ENCODE results near the gene HCRT.

The HCRT gene

GRCh38 chr17:42135664-42136653 lies 49.3 kb downstream of the HCRT start:
- Histone ChIP-seq H2AFZ (ENCODE audit: insufficient read depth, low read length, poor library complexity) (no peak overlapping the region), H3K14ac (ENCODE audit: low read length) (peak overlapping the region; percentile 3), H2BK120ac (ENCODE audit: insufficient read depth, low read length, poor library complexity) (no peak overlapping the region), H4K8ac (ENCODE audit: low read depth, low read length) (no peak overlapping the region), H3K23ac (ENCODE audit: low read length) (no peak overlapping the region), H2BK5ac (ENCODE audit: low read depth, low read length, poor library complexity) (no peak overlapping the region), H3K79me1 (ENCODE audit: low read length) (no peaks in the 10 kb centered on the region), H3K18ac (ENCODE audit: low read length) (no peak overlapping the region), H3K9me3 (ENCODE audit: insufficient read depth, low read depth, low read length) (no peaks in the 10 kb centered on the region), H3K4me1 (ENCODE audit: control insufficient read depth in 1 of 2, insufficient read depth in 2 of 2, low read length in 2 of 2) (peaks cover 8 to 10% of the 10 kb centered on the region in 2 experiments), H2BK12ac (ENCODE audit: low read length) (no peak overlapping the region), H3K4me2 (ENCODE audit: low read length) (no peak overlapping the region), H4K91ac (ENCODE audit: low read depth, low read length) (no peak overlapping the region), H3K4ac (ENCODE audit: low read depth, low read length) (peak overlapping the region; percentile 16), H3K27ac (ENCODE audit: low read depth, low read length) (peak overlapping the region; percentile 51), H3K9ac (ENCODE audit: low read length) (no peak overlapping the region), H3K79me2 (ENCODE audit: control insufficient read depth, insufficient read depth, low read length, poor library complexity) (peaks cover 5% of the 10 kb centered on the region), H2AK5ac (ENCODE audit: low read length) (no peak overlapping the region), H3K4me3 (ENCODE audit: low read depth, low read length) (no peak overlapping the region), H3K27me3 (ENCODE audit: insufficient read depth, low read length) (no peaks in the 10 kb centered on the region), H3K36me3 (ENCODE audit: control insufficient read depth in 1 of 2, insufficient read depth in 2 of 2, low read length in 2 of 2) (peaks cover 8 to 19% of the 10 kb centered on the region in 2 experiments), H4K12ac (ENCODE audit: low read depth, low read length) (no peak overlapping the region)
- peak in 1 of 2 donors; percentile 22 for DNase-seq
- WGBS (ENCODE audit: extremely low coverage, insufficient coverage, insufficient read length): no CpG with 5 or more reads among the region's 15 CpGs

DNA sequence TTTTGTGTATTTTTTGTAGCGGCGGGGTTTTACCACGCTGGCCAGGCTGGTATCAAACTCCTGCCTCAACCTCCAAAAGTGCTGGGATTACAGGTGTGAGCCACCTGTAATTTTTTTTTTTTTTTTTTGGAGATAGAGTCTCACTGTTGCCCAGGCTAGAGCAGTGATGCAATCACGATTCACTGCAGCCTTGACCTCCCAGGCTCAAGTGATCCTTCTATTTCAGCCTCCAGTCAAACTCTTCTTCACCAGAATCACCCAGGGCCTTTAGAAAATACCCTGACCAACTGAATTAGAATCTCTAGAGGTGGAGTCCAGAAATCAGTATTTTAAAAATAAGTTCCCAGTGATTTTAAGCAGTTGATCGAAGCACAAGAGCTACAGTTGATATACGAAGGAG lies 50.1 kb downstream of the HCRT start:
- Histone ChIP-seq H3K9ac (ENCODE audit: low read length) (no peak overlapping the region), H3K79me1 (ENCODE audit: low read length) (no peaks in the 10 kb centered on the region), H3K36me3 (ENCODE audit: control insufficient read depth in 1 of 2, insufficient read depth in 2 of 2, low read length in 2 of 2) (peaks cover 9 to 24% of the 10 kb centered on the region in 2 experiments), H3K14ac (ENCODE audit: low read length) (no peak overlapping the region), H3K27ac (ENCODE audit: low read depth, low read length) (peak overlapping the region; percentile 51), H2BK120ac (ENCODE audit: insufficient read depth, low read length, poor library complexity) (no peak overlapping the region), H3K9me3 (ENCODE audit: insufficient read depth, low read depth, low read length) (peaks cover 1% of the 10 kb centered on the region), H3K18ac (ENCODE audit: low read length) (no peak overlapping the region), H3K4ac (ENCODE audit: low read depth, low read length) (peak overlapping the region; percentile 16), H3K4me2 (ENCODE audit: low read length) (no peak overlapping the region), H3K27me3 (ENCODE audit: insufficient read depth, low read length) (no peaks in the 10 kb centered on the region), H4K8ac (ENCODE audit: low read depth, low read length) (no peak overlapping the region), H4K91ac (ENCODE audit: low read depth, low read length) (no peak overlapping the region), H2BK12ac (ENCODE audit: low read length) (no peak overlapping the region), H3K23ac (ENCODE audit: low read length) (no peak overlapping the region), H2AFZ (ENCODE audit: insufficient read depth, low read length, poor library complexity) (no peak overlapping the region), H2AK5ac (ENCODE audit: low read length) (no peak overlapping the region), H2BK5ac (ENCODE audit: low read depth, low read length, poor library complexity) (no peak overlapping the region), H3K4me3 (ENCODE audit: low read depth, low read length) (no peak overlapping the region), H3K79me2 (ENCODE audit: control insufficient read depth, insufficient read depth, low read length, poor library complexity) (peaks cover 5% of the 10 kb centered on the region), H4K12ac (ENCODE audit: low read depth, low read length) (no peak overlapping the region), H3K4me1 (ENCODE audit: control insufficient read depth in 1 of 2, insufficient read depth in 2 of 2, low read length in 2 of 2) (peaks cover 8 to 10% of the 10 kb centered on the region in 2 experiments)
- WGBS (ENCODE audit: extremely low coverage, insufficient coverage, insufficient read length): no CpG with 5 or more reads among the region's 6 CpGs
- no peak for DNase-seq
